A549 (cell line): ENCODE data around the gene EML4.
A peak's percentile ranks its signal among the peaks of the same experiment; 100 is the strongest.

ENCODE experiments used
- CTCF ChIP-seq: fragments of >200 bp; sonication (Bioruptor Twin); formaldehyde crosslinking; IDR thresholded peaks from 3 replicates; pipeline ENCODE4 v1.5.1; 2016
- EP300 ChIP-seq, 2 experiments: fragments of >200 bp; sonication (Bioruptor Twin); formaldehyde crosslinking; IDR thresholded peaks; 2 replicates in 1 of 2; 3 replicates in 1 of 2; pipeline ENCODE4 v1.6.1; 2016 to 2017
- HOXB13 ChIP-seq: fragments of 250-450 bp; sonication (Bioruptor Pico); IDR thresholded peaks from 2 replicates; pipeline ENCODE4 v1.5.0; 2020; ENCODE audit warnings: low read depth, mild to moderate bottlenecking, moderate library complexity
- KDM1A ChIP-seq: fragments of 200-600 bp; sonication (generic); IDR thresholded peaks from 2 replicates; pipeline ENCODE4 v1.6.1; 2016; ENCODE audit warnings: low read depth, mild to moderate bottlenecking
- MAZ ChIP-seq: fragments of 150-350 bp; IDR thresholded peaks from 2 replicates; pipeline ENCODE4 v1.6.1; 2014; ENCODE audit warnings: antibody characterized with exemption, low read depth, low read length, borderline replicate concordance
- NFE2L2 ChIP-seq: fragments of 150-350 bp; conservative IDR thresholded peaks from 2 replicates; pipeline ENCODE4 v1.6.1; 2014; ENCODE audit warnings: low read length
- NR3C1 ChIP-seq: fragments of >200 bp; sonication (Bioruptor Twin); formaldehyde crosslinking; IDR thresholded peaks from 3 replicates; pipeline ENCODE4 v1.6.1; 2017
- PHF8 ChIP-seq: fragments of 200-600 bp; sonication (generic); IDR thresholded peaks from 2 replicates; pipeline ENCODE4 v1.6.1; 2016; ENCODE audit warnings: low read depth, mild to moderate bottlenecking, antibody characterized with exemption, moderate library complexity, borderline replicate concordance
- POLR2A ChIP-seq: IDR thresholded peaks from 2 replicates; pipeline ENCODE4 v1.6.1; 2012; ENCODE audit warnings: mild to moderate bottlenecking, low read length
- POLR2AphosphoS2 ChIP-seq: conservative IDR thresholded peaks from 2 replicates; pipeline ENCODE4 v1.6.1; 2012; ENCODE audit warnings: low read length, improper control_type of control experiment, inconsistent platforms
- SMC3 ChIP-seq: fragments of >200 bp; sonication (Bioruptor Twin); formaldehyde crosslinking; IDR thresholded peaks from 3 replicates; pipeline ENCODE4 v1.6.1; 2018; ENCODE audit warnings: inconsistent platforms
- TF ChIP-seq, protein P1 (sequence below): fragments of 200-600 bp; sonication (generic); IDR thresholded peaks from 2 replicates; pipeline ENCODE4 v1.6.1; 2016; ENCODE audit warnings: antibody characterized with exemption, mild to moderate bottlenecking, moderate library complexity
- TF ChIP-seq, protein P2 (sequence below): fragments of >200 bp; sonication (Bioruptor Twin); formaldehyde crosslinking; IDR thresholded peaks from 3 replicates; pipeline ENCODE4 v1.6.1; 2016
- TF ChIP-seq, protein P3 (sequence below): IDR thresholded peaks from 2 replicates; pipeline ENCODE4 v1.6.1; 2012

- TF ChIP-seq EP300 (IDR thresholded peaks at IDR 0.05) (peak; percentile 57 to 67; a peak in 2 of 5 replicates), CTCF (no peak), NR3C1 (no peak), PHF8 (no peak), MAZ (no peak), NFE2L2 (no peak), POLR2A (no peak), POLR2AphosphoS2 (no peak), KDM1A (no peak), SMC3 (no peak), HOXB13 (no peak)
- TF ChIP-seq, protein P1, sequence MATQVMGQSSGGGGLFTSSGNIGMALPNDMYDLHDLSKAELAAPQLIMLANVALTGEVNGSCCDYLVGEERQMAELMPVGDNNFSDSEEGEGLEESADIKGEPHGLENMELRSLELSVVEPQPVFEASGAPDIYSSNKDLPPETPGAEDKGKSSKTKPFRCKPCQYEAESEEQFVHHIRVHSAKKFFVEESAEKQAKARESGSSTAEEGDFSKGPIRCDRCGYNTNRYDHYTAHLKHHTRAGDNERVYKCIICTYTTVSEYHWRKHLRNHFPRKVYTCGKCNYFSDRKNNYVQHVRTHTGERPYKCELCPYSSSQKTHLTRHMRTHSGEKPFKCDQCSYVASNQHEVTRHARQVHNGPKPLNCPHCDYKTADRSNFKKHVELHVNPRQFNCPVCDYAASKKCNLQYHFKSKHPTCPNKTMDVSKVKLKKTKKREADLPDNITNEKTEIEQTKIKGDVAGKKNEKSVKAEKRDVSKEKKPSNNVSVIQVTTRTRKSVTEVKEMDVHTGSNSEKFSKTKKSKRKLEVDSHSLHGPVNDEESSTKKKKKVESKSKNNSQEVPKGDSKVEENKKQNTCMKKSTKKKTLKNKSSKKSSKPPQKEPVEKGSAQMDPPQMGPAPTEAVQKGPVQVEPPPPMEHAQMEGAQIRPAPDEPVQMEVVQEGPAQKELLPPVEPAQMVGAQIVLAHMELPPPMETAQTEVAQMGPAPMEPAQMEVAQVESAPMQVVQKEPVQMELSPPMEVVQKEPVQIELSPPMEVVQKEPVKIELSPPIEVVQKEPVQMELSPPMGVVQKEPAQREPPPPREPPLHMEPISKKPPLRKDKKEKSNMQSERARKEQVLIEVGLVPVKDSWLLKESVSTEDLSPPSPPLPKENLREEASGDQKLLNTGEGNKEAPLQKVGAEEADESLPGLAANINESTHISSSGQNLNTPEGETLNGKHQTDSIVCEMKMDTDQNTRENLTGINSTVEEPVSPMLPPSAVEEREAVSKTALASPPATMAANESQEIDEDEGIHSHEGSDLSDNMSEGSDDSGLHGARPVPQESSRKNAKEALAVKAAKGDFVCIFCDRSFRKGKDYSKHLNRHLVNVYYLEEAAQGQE = no peak
- TF ChIP-seq, protein P2, sequence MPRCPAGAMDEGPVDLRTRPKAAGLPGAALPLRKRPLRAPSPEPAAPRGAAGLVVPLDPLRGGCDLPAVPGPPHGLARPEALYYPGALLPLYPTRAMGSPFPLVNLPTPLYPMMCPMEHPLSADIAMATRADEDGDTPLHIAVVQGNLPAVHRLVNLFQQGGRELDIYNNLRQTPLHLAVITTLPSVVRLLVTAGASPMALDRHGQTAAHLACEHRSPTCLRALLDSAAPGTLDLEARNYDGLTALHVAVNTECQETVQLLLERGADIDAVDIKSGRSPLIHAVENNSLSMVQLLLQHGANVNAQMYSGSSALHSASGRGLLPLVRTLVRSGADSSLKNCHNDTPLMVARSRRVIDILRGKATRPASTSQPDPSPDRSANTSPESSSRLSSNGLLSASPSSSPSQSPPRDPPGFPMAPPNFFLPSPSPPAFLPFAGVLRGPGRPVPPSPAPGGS = no peak
- TF ChIP-seq, protein P3, sequence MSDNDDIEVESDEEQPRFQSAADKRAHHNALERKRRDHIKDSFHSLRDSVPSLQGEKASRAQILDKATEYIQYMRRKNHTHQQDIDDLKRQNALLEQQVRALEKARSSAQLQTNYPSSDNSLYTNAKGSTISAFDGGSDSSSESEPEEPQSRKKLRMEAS = peak; percentile 27
Observed at GRCh38 chr2:42135381-42136312, 33.5 kb upstream of the EML4 start.
